HG02943 (cell line): ENCODE data around the gene GNG12.

Experiments
- ATAC-seq: cut with Tn5 transposase; IDR thresholded peaks from one replicate; pipeline ENCODE4 v1.9.1; 2021; ENCODE audit warnings: mild to moderate bottlenecking, low read depth, moderate library complexity; ENCODE audit not compliant: unreplicated experiment

GNG12 gene

DNA sequence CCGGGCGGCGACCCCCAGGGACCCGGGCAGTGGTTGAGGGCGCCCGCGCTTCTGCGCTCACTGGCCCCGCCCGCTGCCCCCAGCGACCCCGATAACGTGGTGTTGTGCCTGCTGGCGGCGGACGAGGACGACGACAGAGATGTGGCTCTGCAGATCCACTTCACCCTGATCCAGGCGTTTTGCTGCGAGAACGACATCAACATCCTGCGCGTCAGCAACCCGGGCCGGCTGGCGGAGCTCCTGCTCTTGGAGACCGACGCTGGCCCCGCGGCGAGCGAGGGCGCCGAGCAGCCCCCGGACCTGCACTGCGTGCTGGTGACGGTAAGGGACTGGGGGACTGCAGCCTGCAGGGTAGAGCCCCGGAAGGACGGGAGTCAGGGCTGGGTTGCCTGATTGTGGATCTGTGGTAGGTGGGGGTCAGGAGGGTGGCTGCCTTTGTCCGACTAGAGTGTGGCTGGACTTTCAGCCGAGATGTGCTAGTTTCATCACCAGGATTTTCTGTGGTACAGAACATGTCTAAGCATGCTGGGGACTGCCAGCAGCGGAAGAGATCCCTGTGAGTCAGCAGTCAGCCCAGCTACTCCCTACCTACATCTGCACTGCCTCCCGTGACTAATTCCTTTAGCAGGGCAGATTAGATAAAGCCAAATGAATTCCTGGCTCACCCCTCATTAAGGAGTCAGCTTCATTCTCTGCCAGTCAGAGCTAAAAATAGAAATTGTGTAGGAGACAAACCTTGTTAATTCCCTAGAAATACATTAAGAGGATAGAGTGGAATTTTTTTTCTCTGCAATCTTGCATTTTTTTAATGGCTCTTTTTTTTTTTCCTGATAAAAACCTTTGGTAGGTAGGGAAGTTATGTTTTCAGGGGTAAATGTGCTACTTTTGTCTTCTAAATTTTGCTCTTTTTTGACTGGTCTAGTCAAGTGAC is 146.7 kb downstream of the GNG12 start:
- ATAC-seq, result peak; percentile 26

DNA sequence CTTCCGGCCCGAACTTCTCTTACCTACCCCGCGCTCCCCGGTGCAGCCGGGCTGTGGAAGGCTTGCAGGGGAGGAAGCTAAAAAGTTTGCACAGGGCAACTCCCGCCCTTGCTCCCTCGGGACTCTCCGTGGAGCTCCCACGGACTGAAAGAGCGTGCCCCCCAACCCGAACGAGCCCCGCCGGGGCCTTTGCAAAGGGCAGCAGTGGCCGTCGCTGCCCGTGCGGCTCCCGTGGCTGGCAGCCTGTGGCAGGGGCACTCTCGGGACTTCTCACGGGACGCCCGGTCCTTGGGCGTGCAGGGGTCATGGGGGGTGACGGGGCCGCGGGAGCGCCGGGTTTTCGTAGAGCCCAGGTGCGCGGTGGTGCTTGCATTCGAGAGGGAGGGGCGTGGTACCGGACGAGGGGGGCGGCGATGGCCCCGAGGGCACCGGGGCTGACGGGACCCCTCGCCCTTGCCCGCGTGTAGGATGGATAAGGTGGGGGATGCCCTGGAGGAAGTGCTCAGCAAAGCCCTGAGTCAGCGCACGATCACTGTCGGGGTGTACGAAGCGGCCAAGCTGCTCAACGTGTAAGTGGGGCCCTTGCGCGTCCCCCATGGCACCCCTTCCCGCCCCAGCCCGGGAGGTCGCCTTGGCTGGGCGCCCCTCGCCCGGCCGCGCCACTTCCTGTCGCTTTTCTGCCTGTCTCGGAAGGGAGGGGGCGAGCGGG is 147.6 kb downstream of the GNG12 start:
- peak; percentile 11 for ATAC-seq

DNA sequence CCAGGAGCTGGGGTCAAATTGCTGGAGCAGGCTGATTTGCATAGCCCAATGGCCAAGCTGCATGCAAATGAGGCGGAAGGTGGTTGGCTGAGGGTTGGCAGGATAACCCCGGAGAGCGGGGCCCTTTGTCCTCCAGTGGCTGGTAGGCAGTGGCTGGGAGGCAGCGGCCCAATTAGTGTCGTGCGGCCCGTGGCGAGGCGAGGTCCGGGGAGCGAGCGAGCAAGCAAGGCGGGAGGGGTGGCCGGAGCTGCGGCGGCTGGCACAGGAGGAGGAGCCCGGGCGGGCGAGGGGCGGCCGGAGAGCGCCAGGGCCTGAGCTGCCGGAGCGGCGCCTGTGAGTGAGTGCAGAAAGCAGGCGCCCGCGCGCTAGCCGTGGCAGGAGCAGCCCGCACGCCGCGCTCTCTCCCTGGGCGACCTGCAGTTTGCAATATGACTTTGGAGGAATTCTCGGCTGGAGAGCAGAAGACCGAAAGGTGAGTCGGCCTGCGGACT is 148.2 kb downstream of the GNG12 start, which contains the start of gene GADD45A:
GADD45A (plus strand) TSS at position 135 of the 491 bp plus-strand sequence; CDS start at position 429, 294 bp downstream.
- ATAC-seq, result peak; percentile 81

GRCh38 chr1:67684526-67685066 is 148.7 kb downstream of the GNG12 start:
- ATAC-seq, result no peak

DNA sequence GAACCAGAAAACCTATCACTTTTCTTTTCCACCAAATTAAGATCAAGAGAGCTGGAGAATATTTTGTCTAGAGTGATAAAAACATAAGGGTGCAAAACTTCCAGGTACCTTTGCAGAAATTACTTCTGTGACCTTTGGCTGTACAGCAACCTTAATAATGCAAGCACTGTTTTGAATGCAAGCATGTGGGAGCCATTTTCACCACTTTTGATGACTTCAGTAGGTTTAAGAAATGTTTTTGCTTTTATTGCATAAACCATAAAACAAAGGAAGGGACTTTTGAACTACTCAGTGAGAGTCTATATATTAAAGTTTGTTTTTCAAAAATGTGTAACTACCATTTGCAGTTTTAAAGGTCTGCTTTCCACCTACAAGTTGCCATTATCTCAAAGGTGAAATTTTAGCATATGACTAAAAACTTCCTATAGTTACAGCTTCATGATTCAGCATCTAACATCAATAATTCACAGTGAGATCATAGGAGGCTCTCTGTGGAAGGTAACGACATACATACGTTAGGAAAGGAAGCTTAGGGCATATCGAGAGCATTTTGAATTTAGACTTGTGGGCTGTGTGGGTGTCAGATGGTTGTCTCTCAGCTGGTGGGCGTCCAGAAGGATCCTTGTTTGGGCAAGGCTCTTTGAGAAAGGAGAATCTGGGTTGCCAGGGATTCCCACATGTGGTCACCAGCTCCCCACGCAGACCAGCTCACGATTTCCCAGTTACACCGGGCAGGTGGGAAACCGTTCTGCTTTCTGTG is 149.3 kb downstream of the GNG12 start:
- no peak for ATAC-seq

- no peak for ATAC-seq
Measured at GRCh38 chr1:67683316-67683715, 150.0 kb downstream of the GNG12 start.

DNA sequence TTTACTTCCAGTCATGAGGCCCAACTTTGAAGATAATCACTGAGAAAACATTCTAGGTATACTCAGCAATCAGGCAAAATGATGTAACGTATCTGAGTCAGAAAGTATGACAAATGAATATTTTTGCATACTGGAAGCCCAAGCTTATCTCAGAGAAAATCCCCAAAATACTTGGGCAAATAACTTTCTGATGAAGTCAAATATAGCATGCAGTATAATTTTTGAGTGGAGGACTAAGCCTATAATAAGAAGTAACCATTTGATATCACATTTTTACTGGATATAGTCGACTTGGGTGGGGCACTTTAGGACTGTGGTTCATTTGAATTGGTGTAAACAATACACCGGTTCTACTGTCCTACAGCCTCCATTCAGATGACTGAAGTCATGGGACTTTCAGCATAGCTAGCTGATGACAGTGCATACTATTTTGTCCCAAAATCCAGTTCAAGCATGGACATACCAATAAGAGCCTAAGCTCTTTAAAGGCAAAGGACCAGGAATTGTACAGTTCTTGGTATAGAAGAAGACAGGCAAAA is 150.5 kb downstream of the GNG12 start:
- ATAC-seq, result no peak

DNA sequence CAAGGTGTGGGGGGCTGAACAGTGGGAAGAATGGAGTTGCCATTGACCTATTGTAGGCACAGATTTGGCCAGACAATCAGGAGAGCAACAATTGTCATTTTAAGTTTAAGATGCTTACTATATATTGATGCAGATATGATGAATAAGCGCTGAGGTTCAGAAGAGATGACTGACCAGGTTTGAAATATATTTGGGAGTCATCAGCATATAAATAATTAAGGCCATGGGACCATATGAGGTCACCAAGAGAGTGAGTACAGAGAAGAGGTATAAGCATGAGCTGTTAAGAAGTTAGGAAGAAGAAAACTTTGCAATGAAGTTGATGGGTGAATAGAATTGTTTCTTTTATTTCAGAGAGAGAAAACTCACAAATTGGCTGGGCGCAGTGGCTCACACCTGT is 152.8 kb downstream of the GNG12 start:
- no peak for ATAC-seq

- ATAC-seq, result no peak
Measured at GRCh38 chr1:67679691-67680090, 153.6 kb downstream of the GNG12 start.

DNA sequence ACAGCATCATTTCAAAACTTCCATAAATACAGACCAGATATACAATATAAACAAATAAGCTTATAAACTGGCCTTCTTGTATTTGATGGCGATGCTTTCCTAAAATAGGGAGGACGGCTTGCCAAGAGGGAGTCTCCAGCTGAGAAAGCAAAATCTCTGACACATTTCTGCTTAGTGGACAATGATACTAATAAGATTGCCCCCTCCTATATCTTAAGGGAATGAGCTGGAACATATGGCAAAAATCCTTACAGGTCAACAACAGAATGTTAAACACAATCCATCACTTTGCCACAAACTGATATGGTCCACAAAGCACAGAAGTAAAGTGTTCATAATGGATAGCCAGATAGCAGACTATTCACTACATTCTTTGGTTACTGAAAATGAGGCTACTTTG is 155.3 kb downstream of the GNG12 start:
- ATAC-seq, result no peak

DNA sequence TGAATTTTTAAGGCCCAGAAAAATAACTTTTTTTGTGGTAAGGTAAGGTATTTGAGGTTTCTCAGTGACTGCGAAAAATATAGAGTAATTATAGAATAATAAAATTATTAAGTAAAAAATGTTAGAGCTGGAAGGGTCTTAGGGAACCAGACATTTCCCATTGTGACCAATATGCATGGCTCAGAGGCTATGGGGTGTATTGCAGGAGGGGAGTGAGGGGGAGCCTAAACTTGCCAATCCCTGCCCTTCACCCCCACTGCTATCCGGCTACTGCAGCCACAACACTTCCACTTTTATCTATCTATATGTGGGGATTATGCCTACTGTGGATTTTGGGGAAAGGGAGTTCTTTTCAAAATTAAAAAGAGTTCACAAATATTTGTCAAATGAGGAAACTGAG is 155.9 kb downstream of the GNG12 start:
- ATAC-seq, result no peak

GRCh38 chr1:67676946-67677345 is 156.3 kb downstream of the GNG12 start:
- ATAC-seq, result no peak

GRCh38 chr1:67676287-67676686 is 157.0 kb downstream of the GNG12 start:
- ATAC-seq, result no peak

DNA sequence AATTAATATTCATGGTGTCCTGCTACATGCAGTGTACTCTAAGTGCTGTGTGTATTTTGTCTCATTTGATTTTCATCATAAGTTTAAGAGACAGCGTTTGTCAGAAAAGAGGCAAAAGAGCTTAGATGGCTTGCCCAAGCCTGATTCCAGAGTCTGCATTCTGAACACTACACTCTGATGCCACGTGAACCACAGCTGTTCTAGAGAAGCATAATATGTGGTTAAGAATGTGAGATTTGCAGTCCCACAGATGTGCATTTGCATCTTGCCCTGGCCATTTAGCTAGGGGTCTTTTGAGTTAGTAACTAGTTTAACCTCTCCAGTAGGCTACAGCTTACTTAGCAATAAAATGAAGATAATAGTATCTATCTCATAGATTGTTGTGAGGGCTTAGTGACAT is 157.5 kb downstream of the GNG12 start:
- ATAC-seq, result peak; percentile 76

GRCh38 chr1:67674260-67675011 is 158.8 kb downstream of the GNG12 start:
- no peak for ATAC-seq

- ATAC-seq, result no peak
Measured at GRCh38 chr1:67673468-67674201, 159.6 kb downstream of the GNG12 start.

GRCh38 chr1:67672260-67672803 is 160.9 kb downstream of the GNG12 start:
- ATAC-seq, result no peak

- ATAC-seq, result no peak
Measured at GRCh38 chr1:67668660-67669059, 164.6 kb downstream of the GNG12 start.
